Activated CD8-positive, alpha-beta T cell treated with anti-CD3 and anti-CD28 coated beads, Interleukin-2, amount 10 ng/mL, durations not matched to agents 7 days and 5 days (primary cell): ENCODE data around the gene RIOK2. TPM values are rescaled to one million over a fixed set of nuclear protein-coding genes. Genes with fewer than 3 reads are reported as not detected.
A peak's percentile ranks its signal among the peaks of the same experiment; 100 is the strongest.

Source experiments
- ATAC-seq: fragments of 150-1000 bp; cut with Tn5 transposase; one replicate; pipeline ENCODE4 v1.10.0; 2021; ENCODE audit warnings: moderate library complexity
- CTCF ChIA-PET: fragments of 350-600 bp; sonication (Branson Sonifier 250); formaldehyde crosslinking; loops from one replicate; lab custom pipeline; 2021; ENCODE audit warnings: antibody characterized with exemption; lab: Charles Lee
- POLR2A ChIA-PET: fragments of 350-600 bp; sonication (Branson Sonifier 250); formaldehyde crosslinking; loops from one replicate; lab custom pipeline; 2021; ENCODE audit warnings: antibody characterized with exemption; lab: Charles Lee
- DNase-seq: peaks from one replicate; pipeline ENCODE4 v3.0.0-alpha.2; 2020
- H3K27ac Mint-ChIP-seq: one replicate; pipeline ENCODE4 v1.8.0; 2021; ENCODE audit warnings: mild to moderate bottlenecking, mixed read lengths
- H3K27me3 Mint-ChIP-seq: one replicate; pipeline ENCODE4 v1.8.0; 2021; ENCODE audit warnings: low read depth, mixed read lengths
- H3K36me3 Mint-ChIP-seq: one replicate; pipeline ENCODE4 v1.8.0; 2021; ENCODE audit warnings: low read depth, mixed read lengths
- H3K4me1 Mint-ChIP-seq: one replicate; pipeline ENCODE4 v1.8.0; 2021; ENCODE audit warnings: low read depth, mixed read lengths
- H3K4me3 Mint-ChIP-seq: one replicate; pipeline ENCODE4 v1.8.0; 2021; ENCODE audit warnings: mild to moderate bottlenecking, mixed read lengths
- H3K9me3 Mint-ChIP-seq: one replicate; pipeline ENCODE4 v1.8.0; 2022; ENCODE audit warnings: mixed read lengths; ENCODE audit not compliant: insufficient read depth
- total RNA-seq, 2 experiments: library from RNA; stranded (reverse); gene quantifications; one replicate each; pipeline ENCODE4 v1.2.3, GENCODE V29; 2021

Gene RIOK2
- total RNA-seq, 2 experiments from 2014 or later, result 26.3 to 29.1 TPM

DNA sequence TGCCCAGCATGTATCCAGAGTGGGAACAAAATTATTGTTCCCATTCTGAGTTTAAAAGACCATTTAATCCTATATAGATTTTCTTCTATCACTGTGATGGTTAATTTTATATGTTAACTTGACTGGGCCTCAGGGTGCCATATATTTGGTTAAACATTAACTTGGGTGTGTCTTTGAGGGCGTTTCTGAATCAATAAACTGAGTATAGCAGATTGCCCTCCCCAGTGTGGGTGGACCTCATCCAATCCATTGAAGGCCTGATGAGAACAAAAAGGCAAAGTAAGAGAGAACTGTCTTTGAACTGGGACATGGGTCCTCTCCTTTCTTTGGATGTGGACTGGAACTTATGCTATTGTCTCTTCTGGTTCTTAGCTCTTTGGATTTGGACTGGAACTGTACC, 17.3 kb downstream of the RIOK2 start:
- Mint-ChIP-seq H3K4me1 (peaks cover 13% of the 10 kb centered on the region), H3K27ac (no peak overlapping the region), H3K4me3 (no peak overlapping the region), H3K27me3 (no peaks in the 10 kb centered on the region), H3K36me3 (peaks cover 36% of the 10 kb centered on the region), H3K9me3 (no peaks in the 10 kb centered on the region)
- POLR2A ChIA-PET, result no interaction called here
- CTCF ChIA-PET, result interaction anchor here (0.7 to 6.0 kb wide), 3 partner anchors 15 to 415 kb away, joined by 3 to 53 read pairs (median 3); no protein-coding TSS in a partner anchor
- ATAC-seq (no peak), DNase-seq (no peak)

DNA sequence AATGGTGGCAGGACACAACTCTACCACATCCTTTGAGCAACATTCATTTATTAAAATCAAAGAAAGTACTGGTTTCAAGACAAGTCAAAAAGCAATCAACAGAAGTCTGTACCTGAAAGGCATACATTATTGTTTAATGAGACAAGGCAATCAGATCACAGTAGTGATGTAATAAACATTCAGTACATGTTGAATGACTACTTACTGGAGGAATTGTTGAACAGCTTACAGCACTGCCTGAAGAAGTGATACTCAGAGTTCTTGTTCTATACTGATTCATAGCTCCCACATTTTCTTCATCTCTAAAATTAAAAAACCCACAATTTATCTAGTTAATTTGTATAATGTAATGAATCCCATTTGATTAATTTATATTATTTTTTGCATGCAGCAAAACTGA, 18.2 kb downstream of the RIOK2 start:
- Mint-ChIP-seq H3K27me3 (no peaks in the 10 kb centered on the region), H3K9me3 (no peaks in the 10 kb centered on the region), H3K36me3 (peaks cover 41% of the 10 kb centered on the region), H3K4me3 (no peak overlapping the region), H3K27ac (no peak overlapping the region), H3K4me1 (peaks cover 13% of the 10 kb centered on the region)
- POLR2A ChIA-PET, result no interaction called here
- CTCF ChIA-PET, result interaction anchor here (0.7 to 6.0 kb wide), 10 partner anchors 15 to 551 kb away, joined by 3 to 101 read pairs (median 4); no protein-coding TSS in a partner anchor
- DNase-seq (no peak), ATAC-seq (no peak)

DNA sequence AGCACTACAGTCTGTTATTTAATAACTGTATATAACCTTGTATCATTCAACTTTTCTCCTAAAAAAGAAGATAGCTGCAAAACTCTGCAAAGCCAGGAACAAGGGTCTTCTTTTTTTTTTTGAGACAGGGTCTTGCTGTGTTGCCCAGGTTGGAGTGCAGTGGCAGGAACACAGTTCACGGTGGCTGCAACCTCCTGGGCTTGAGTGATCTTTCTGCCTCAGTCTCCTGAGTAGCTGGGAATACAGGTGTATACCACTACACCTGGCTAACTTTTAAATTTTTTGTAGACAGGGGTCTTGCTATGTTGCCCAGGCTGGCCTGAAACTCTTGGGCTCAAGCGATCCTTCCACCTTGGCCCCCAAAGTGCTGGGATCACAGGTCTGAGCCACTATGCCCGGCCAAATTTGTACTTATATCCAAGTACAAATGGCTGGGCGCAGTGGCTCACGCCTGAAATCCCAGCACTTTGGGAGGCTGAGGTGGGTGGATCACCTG, 19.2 kb downstream of the RIOK2 start:
- no peak overlapping the region for H3K4me3 Mint-ChIP-seq
- CTCF ChIA-PET, result interaction anchor here (0.7 to 6.0 kb wide), 22 partner anchors 14 to 550 kb away, joined by 3 to 101 read pairs (median 4); partner anchors contain the start of genes ERAP1 and LIX1

DNA sequence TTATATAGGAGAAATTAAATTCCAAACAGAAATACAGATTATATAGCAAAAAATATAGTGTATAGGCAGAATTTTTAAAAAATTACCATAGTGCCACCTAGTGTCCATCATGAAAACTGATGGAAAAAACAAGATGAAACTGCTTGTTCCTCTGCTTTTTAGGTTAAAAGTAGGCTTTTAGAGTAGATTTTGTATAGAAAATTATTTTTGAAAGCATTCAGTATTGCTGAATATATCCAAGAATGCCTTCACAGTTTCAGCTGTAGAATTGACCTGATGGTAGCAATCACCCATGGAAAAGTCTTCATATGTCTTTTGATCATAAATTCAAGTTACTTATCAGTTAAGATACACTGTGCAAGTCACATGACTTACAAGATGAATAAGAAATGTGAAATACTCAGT, 19.7 kb downstream of the RIOK2 start:
- DNase-seq, result no peak
- no peak overlapping the region for H3K27ac Mint-ChIP-seq
- POLR2A ChIA-PET, result no interaction called here
- H3K9me3 Mint-ChIP-seq, result peaks cover 6% of the 10 kb centered on the region
- no peak overlapping the region for H3K4me3 Mint-ChIP-seq
- H3K36me3 Mint-ChIP-seq, result peaks cover 49% of the 10 kb centered on the region
- peaks cover 13% of the 10 kb centered on the region for H3K4me1 Mint-ChIP-seq
- CTCF ChIA-PET, result interaction anchor here (0.9 to 6.0 kb wide), 23 partner anchors 8 to 550 kb away, joined by 3 to 101 read pairs (median 5); partner anchors contain the start of genes ERAP1 and LIX1
- ATAC-seq, result no peak
- no peaks in the 10 kb centered on the region for H3K27me3 Mint-ChIP-seq

More for the DNA sequence above, 19.2 kb downstream of the RIOK2 start:
- Mint-ChIP-seq H3K9me3 (peaks cover 4% of the 10 kb centered on the region), H3K4me1 (peaks cover 13% of the 10 kb centered on the region), H3K36me3 (peaks cover 47% of the 10 kb centered on the region), H3K27me3 (no peaks in the 10 kb centered on the region), H3K27ac (no peak overlapping the region)
- no peak for ATAC-seq
- POLR2A ChIA-PET, result no interaction called here
- no peak for DNase-seq

DNA sequence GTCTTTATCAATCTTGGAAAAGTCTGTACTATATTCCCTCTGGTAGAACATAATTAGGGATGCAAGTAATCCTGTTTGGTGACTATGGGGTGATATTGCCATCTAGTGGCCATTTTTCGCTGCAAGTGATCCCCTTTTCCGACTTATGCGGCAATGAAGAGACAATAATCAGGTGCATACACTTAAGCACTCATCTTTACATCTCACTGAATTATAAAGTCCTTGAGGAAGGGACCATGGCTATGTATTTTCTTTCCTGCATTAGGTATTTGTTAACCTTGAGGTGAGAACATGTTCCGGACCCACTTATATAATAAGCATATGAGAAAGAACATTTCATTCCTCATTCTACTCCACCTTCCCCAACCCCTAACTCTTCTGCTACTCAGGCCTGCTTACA, 21.0 kb downstream of the RIOK2 start:
- H3K27ac Mint-ChIP-seq, result no peak overlapping the region
- H3K9me3 Mint-ChIP-seq, result peaks cover 17% of the 10 kb centered on the region
- POLR2A ChIA-PET, result no interaction called here
- H3K4me1 Mint-ChIP-seq, result peaks cover 8% of the 10 kb centered on the region
- H3K36me3 Mint-ChIP-seq, result peaks cover 56% of the 10 kb centered on the region
- ATAC-seq, result peak; percentile 60
- no peaks in the 10 kb centered on the region for H3K27me3 Mint-ChIP-seq
- H3K4me3 Mint-ChIP-seq, result no peak overlapping the region
- DNase-seq, result peak; percentile 72
- CTCF ChIA-PET, result interaction anchor here (0.7 to 6.0 kb wide), 82 partner anchors 9 to 817 kb away, joined by 3 to 101 read pairs (median 5); partner anchors contain the start of genes ERAP1, ERAP2 and LIX1

DNA sequence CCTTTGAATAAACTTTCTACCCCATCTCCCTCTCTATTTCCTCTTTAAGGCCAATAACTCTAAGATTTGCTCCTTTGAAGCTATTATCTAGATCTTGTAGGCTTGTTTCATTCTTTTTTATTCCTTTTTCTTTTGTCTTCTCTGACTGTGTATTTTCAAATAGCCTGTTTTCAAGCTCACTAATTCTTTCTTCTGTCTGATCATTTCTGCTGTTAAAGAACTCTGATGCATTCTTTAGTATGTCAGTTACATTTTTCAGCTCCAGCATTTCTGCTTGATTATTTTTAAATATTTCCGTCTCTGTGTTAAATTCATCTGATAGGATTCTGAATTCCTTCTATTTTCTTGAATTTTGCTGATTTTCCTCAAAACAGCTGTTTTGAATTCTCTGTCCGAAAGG, 25.4 kb downstream of the RIOK2 start:
- Mint-ChIP-seq H3K27me3 (peaks cover 7% of the 10 kb centered on the region), H3K9me3 (peaks cover 32% of the 10 kb centered on the region), H3K27ac (no peak overlapping the region), H3K36me3 (peaks cover 41% of the 10 kb centered on the region), H3K4me3 (no peak overlapping the region), H3K4me1 (no peaks in the 10 kb centered on the region)
- ATAC-seq (no peak), DNase-seq (no peak)
- ChIA-PET POLR2A (no interaction called here), CTCF (interaction anchor here (1.8 to 1.9 kb wide), 2 partner anchors 160 to 289 kb away, joined by 6 read pairs; no protein-coding TSS in a partner anchor)

DNA sequence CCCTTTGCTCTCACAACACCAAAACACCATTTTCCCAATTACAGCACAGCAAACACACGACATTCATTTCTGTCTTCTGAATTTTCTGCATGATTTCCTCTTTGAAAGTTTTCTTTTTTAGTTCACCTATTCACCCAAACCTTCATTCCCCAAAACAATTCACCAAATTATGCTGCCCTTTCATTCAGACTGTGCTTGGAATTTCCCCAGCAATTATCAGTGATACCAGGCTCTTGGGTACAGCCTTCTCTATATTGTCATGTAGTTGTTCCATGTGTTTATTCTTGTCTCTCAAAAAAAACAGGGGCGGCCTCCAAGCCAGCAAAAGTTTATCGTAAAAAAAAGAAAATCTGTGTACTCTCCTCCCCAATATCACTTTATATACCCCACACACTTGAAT, 31.7 kb downstream of the RIOK2 start:
- DNase-seq, result no peak
- no peaks in the 10 kb centered on the region for H3K36me3 Mint-ChIP-seq
- H3K9me3 Mint-ChIP-seq, result peaks cover 8% of the 10 kb centered on the region
- no peak for ATAC-seq
- H3K27me3 Mint-ChIP-seq, result peaks cover 9% of the 10 kb centered on the region
- CTCF ChIA-PET, result interaction anchor here (1.0 to 9.1 kb wide), 2 partner anchors 11 to 154 kb away, joined by 4 to 79 read pairs; no protein-coding TSS in a partner anchor
- H3K27ac Mint-ChIP-seq, result no peak overlapping the region
- H3K4me1 Mint-ChIP-seq, result no peaks in the 10 kb centered on the region
- H3K4me3 Mint-ChIP-seq, result no peak overlapping the region
- POLR2A ChIA-PET, result no interaction called here

DNA sequence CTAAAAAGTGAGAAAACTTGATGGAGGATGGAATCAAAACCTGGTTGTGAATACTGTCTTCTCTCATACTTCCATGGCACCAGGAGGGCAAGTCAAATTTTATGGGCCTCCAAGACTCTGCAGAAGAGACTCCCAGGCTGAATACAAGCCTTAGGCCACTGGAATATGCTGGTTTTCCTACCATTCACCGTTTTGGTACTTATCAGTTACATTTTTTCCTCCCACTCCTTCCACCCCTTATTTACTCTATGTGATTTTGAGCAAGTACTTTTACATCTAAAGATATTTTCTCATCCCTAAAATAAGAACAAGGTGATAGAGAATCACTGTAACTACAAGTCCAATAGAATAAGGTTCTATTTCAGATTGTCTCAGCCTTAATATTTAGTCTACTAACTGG, 32.6 kb downstream of the RIOK2 start:
- no peak overlapping the region for H3K27ac Mint-ChIP-seq
- POLR2A ChIA-PET, result no interaction called here
- no peak overlapping the region for H3K4me3 Mint-ChIP-seq

DNA sequence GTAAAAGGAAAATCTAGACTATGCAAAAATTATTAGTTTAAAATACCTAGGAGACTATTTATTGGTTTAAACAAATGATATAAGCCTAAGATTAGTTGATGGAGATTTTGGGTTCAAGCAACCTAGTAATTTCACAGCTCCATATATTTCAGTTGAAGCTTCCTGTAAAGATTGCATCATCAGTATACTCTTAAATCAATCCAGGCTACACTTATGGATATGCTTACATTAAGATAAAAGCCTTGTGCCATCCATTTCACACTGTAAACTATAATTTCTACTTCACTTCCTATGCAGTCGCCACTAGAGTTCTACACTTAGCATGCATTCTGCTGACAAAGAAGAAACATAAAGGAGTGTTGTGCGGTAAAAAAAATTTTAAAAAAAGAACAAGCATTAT, 33.3 kb downstream of the RIOK2 start:
- no peak overlapping the region for H3K4me3 Mint-ChIP-seq

More for the DNA sequence above, 32.6 kb downstream of the RIOK2 start:
- Mint-ChIP-seq H3K36me3 (no peaks in the 10 kb centered on the region), H3K9me3 (no peaks in the 10 kb centered on the region), H3K4me1 (no peaks in the 10 kb centered on the region), H3K27me3 (peaks cover 9% of the 10 kb centered on the region)
- ATAC-seq (no peak), DNase-seq (no peak)
- CTCF ChIA-PET, result interaction anchor here (1.0 to 10.3 kb wide), 3 partner anchors 12 to 279 kb away, joined by 4 to 86 read pairs (median 79); no protein-coding TSS in a partner anchor

DNA sequence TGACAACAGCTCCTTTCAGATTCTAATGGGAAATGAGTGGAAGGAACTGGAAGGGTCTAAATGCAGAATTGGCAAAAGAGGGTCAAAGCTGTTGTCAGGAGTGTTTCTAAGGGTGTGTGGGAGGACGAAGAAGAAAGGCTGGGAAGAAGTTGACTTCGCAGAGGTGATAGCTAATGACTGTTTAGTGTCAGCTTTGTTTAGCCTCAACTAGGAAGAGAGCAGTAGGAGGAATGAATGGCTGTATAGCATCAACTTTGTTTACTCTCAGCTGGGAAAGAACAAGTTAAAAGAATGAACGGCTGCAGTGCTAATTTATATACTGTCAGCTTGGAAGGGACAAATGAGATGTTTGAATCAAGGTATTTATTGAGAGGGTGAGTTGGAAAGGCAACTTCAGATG, 34.8 kb downstream of the RIOK2 start:
- DNase-seq (no peak), ATAC-seq (no peak)
- H3K9me3 Mint-ChIP-seq, result no peaks in the 10 kb centered on the region
- H3K36me3 Mint-ChIP-seq, result no peaks in the 10 kb centered on the region
- ChIA-PET POLR2A (no interaction called here), CTCF (interaction anchor here (2.0 to 10.3 kb wide), 3 partner anchors 9 to 277 kb away, joined by 6 to 86 read pairs (median 79); no protein-coding TSS in a partner anchor)
- H3K27ac Mint-ChIP-seq, result no peak overlapping the region
- peaks cover 2% of the 10 kb centered on the region for H3K27me3 Mint-ChIP-seq
- H3K4me3 Mint-ChIP-seq, result no peak overlapping the region
- no peaks in the 10 kb centered on the region for H3K4me1 Mint-ChIP-seq

More for the DNA sequence above, 33.3 kb downstream of the RIOK2 start:
- ChIA-PET POLR2A (no interaction called here), CTCF (interaction anchor here (0.7 to 10.3 kb wide), 6 partner anchors 10 to 397 kb away, joined by 3 to 86 read pairs (median 5); no protein-coding TSS in a partner anchor)
- ATAC-seq (no peak), DNase-seq (no peak)
- Mint-ChIP-seq H3K36me3 (no peaks in the 10 kb centered on the region), H3K9me3 (no peaks in the 10 kb centered on the region), H3K27me3 (peaks cover 7% of the 10 kb centered on the region), H3K27ac (no peak overlapping the region), H3K4me1 (no peaks in the 10 kb centered on the region)

DNA sequence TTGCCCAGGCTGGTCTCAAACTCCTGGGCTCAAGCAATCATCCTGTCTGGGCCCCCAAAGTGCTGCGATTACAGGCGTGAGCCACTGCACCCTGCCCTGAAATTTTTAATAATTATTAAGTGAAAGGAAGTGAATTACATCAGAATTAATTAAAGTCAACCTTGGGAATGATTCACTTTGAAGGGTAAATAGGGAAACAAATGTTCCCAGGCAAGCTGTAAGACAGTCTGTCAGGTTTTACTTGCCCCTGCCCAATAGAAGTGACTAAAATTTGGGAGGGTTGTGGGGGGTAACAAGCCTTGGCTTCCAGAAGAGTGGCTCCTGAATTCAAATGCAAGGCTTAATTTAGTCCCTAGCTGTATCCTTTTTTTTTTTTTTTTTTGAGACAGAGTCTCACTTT, 39.3 kb downstream of the RIOK2 start:
- POLR2A ChIA-PET, result no interaction called here
- no peak for ATAC-seq
- Mint-ChIP-seq H3K9me3 (no peaks in the 10 kb centered on the region), H3K27me3 (peaks cover 10% of the 10 kb centered on the region), H3K4me3 (no peak overlapping the region), H3K27ac (no peak overlapping the region), H3K4me1 (no peaks in the 10 kb centered on the region), H3K36me3 (no peaks in the 10 kb centered on the region)
- DNase-seq, result no peak
- CTCF ChIA-PET, result interaction anchor here (1.2 to 10.3 kb wide), 16 partner anchors 9 to 392 kb away, joined by 3 to 86 read pairs (median 10); partner anchors contain the start of gene LNPEP
